NK-92 (cell line): ENCODE results near the gene TNFRSF19.

ENCODE experiments used
- DNase-seq: peaks from one replicate; lab custom pipeline; 2025; ENCODE audit not compliant: unreplicated experiment; lab: John Stamatoyannopoulos, UW

Gene TNFRSF19

GRCh38 chr13:23714672-23715071 is 144.5 kb downstream of the TNFRSF19 start:
- no peak for DNase-seq

GRCh38 chr13:23715092-23715761 is 145.0 kb downstream of the TNFRSF19 start:
- DNase-seq: no peak

- DNase-seq: no peak
Measured at GRCh38 chr13:23715762-23716235, 145.6 kb downstream of the TNFRSF19 start.

- DNase-seq: no peak
Measured at GRCh38 chr13:23716401-23716800, 146.2 kb downstream of the TNFRSF19 start.

- no peak for DNase-seq
Measured at GRCh38 chr13:23718996-23719395, 148.8 kb downstream of the TNFRSF19 start.

- no peak for DNase-seq
Measured at GRCh38 chr13:23722726-23723453, 152.7 kb downstream of the TNFRSF19 start.

- no peak for DNase-seq
Measured at GRCh38 chr13:23723471-23723870, 153.3 kb downstream of the TNFRSF19 start.

GRCh38 chr13:23724196-23724970 is 154.2 kb downstream of the TNFRSF19 start:
- no peak for DNase-seq
